GM12892 (cell line): ENCODE measurements around the gene ANO1.

Experiments
- DNase-seq: peaks from one replicate; pipeline ENCODE4 v3.0.0; 2011; ENCODE audit not compliant: insufficient read length
- FAIRE-seq: peaks from 2 replicates; lab custom pipeline; 2011; peaks lifted over from hg19 to GRCh38; lab: Jason Lieb, UNC
- POLR2A ChIP-seq: IDR thresholded peaks from 2 replicates; pipeline ENCODE4 v1.6.1; 2011; ENCODE audit warnings: low read depth, low read length, control low read depth
- POLR2AphosphoS5 ChIP-seq: IDR thresholded peaks from 2 replicates; pipeline ENCODE4 v1.6.1; 2011; ENCODE audit warnings: low read depth, low read length, control low read depth
- TAF1 ChIP-seq: IDR thresholded peaks from 2 replicates; pipeline ENCODE4 v1.6.1; 2011; ENCODE audit warnings: low read depth, mild to moderate bottlenecking, control low read depth, low read length, borderline replicate concordance

ANO1 gene

GRCh38 chr11:70057080-70057479, 21.0 kb upstream of the ANO1 start:
- FAIRE-seq, result no peak
- TF ChIP-seq TAF1 (no peak), POLR2AphosphoS5 (no peak), POLR2A (no peak)

GRCh38 chr11:70059971-70060370, 18.1 kb upstream of the ANO1 start:
- no peak for TF ChIP-seq POLR2A
- TF ChIP-seq TAF1, result no peak
- TF ChIP-seq POLR2AphosphoS5, result no peak
- no peak for DNase-seq
- no peak for FAIRE-seq

More at GRCh38 chr11:70057080-70057479, 21.0 kb upstream of the ANO1 start:
- DNase-seq, result no peak

- no peak for TF ChIP-seq POLR2AphosphoS5
- no peak for TF ChIP-seq TAF1
- TF ChIP-seq POLR2A, result no peak
- FAIRE-seq (no peak), DNase-seq (no peak)
Measured at GRCh38 chr11:70060611-70061293, 17.4 kb upstream of the ANO1 start.

- TF ChIP-seq POLR2A (no peak), POLR2AphosphoS5 (no peak), TAF1 (no peak)
- DNase-seq (no peak), FAIRE-seq (no peak)
Measured at GRCh38 chr11:70061734-70062133, 16.4 kb upstream of the ANO1 start.

GRCh38 chr11:70063121-70063520, 15.0 kb upstream of the ANO1 start:
- DNase-seq (no peak), FAIRE-seq (no peak)
- no peak for TF ChIP-seq TAF1
- no peak for TF ChIP-seq POLR2AphosphoS5
- no peak for TF ChIP-seq POLR2A

GRCh38 chr11:70063555-70063954, 14.6 kb upstream of the ANO1 start:
- FAIRE-seq (no peak), DNase-seq (no peak)
- TF ChIP-seq POLR2AphosphoS5 (no peak), TAF1 (no peak), POLR2A (no peak)

- TF ChIP-seq TAF1 (no peak), POLR2A (no peak), POLR2AphosphoS5 (no peak)
- DNase-seq (no peak), FAIRE-seq (no peak)
Measured at GRCh38 chr11:70064008-70064725, 13.9 kb upstream of the ANO1 start.

GRCh38 chr11:70064726-70065317, 13.3 kb upstream of the ANO1 start:
- FAIRE-seq (no peak), DNase-seq (no peak)
- TF ChIP-seq POLR2A (no peak), TAF1 (no peak), POLR2AphosphoS5 (no peak)

GRCh38 chr11:70065318-70066135, 12.6 kb upstream of the ANO1 start:
- DNase-seq, result no peak
- no peak for FAIRE-seq
- TF ChIP-seq POLR2A (no peak), POLR2AphosphoS5 (no peak), TAF1 (no peak)

GRCh38 chr11:70066136-70066520, 12.0 kb upstream of the ANO1 start:
- FAIRE-seq (no peak), DNase-seq (no peak)
- TF ChIP-seq POLR2AphosphoS5 (no peak), TAF1 (no peak), POLR2A (no peak)

GRCh38 chr11:70066628-70067027, 11.5 kb upstream of the ANO1 start:
- no peak for TF ChIP-seq POLR2A
- TF ChIP-seq TAF1, result no peak
- TF ChIP-seq POLR2AphosphoS5, result no peak
- FAIRE-seq (no peak), DNase-seq (no peak)

- FAIRE-seq (no peak), DNase-seq (no peak)
- TF ChIP-seq POLR2A (no peak), TAF1 (no peak), POLR2AphosphoS5 (no peak)
Measured at GRCh38 chr11:70067036-70067435, 11.1 kb upstream of the ANO1 start.
